ENCODE measurements around the gene SEPTIN8.

- TF ChIP-seq RFX5 (IDR thresholded peaks at IDR 0.05; ENCODE audit: borderline replicate concordance, low read depth, low read length) (no peak), CHD2 (IDR thresholded peaks at IDR 0.05; ENCODE audit: low read length) (no peak), ATF2 (IDR thresholded peaks at IDR 0.05; ENCODE audit: low read length) (no peak), PHF8 (conservative IDR thresholded peaks at IDR 0.05; ENCODE audit: low read depth, low read length) (no peak), SP1 (IDR thresholded peaks at IDR 0.05; ENCODE audit: low read depth, low read length) (no peak), GABPA (IDR thresholded peaks at IDR 0.05; ENCODE audit: borderline replicate concordance, insufficient read depth, low read length) (no peak)
These were observed 3.3 kb downstream of the SEPTIN8 start for GRCh38 chr5:132773601-132774355.

Data from H1 (cell line).